ENCODE data around the gene ANKS4B.

DNA sequence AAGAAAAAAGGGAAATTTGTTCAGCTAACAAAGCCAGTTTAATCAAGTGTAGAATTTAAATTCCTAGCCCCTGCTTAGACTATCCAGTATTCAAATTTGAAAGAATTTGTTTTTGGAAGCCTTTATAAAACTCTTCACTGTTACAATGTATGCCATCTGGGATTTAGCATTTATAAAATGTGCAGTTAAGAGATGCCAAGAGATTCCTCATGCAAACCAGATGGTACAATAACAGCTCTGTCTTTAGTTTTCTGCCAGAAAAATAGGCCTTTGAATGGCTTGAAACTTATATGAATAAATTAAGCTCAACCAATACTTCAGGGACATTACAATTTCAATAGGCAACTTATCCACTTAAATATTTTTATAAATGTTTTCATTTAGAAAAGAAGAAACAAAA, 6.8 kb upstream of the ANKS4B start:
- TF ChIP-seq, protein P1, sequence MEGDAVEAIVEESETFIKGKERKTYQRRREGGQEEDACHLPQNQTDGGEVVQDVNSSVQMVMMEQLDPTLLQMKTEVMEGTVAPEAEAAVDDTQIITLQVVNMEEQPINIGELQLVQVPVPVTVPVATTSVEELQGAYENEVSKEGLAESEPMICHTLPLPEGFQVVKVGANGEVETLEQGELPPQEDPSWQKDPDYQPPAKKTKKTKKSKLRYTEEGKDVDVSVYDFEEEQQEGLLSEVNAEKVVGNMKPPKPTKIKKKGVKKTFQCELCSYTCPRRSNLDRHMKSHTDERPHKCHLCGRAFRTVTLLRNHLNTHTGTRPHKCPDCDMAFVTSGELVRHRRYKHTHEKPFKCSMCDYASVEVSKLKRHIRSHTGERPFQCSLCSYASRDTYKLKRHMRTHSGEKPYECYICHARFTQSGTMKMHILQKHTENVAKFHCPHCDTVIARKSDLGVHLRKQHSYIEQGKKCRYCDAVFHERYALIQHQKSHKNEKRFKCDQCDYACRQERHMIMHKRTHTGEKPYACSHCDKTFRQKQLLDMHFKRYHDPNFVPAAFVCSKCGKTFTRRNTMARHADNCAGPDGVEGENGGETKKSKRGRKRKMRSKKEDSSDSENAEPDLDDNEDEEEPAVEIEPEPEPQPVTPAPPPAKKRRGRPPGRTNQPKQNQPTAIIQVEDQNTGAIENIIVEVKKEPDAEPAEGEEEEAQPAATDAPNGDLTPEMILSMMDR (conservative IDR thresholded peaks at IDR 0.05; ENCODE audit: low read depth, low read length): no peak
- no peak for TF ChIP-seq EZH2 (IDR thresholded peaks at IDR 0.05; ENCODE audit: borderline replicate concordance, low read depth, low read length, poor library complexity, severe bottlenecking)

Data from A673 (cell line).